Mammary epithelial cell (primary cell): Measurements from ENCODE around the gene SLC35B1.

Experiments
- EZH2 ChIP-seq: IDR thresholded peaks from 2 replicates; pipeline ENCODE4 v1.6.1; 2012; ENCODE audit warnings: low read length, inconsistent platforms, borderline replicate concordance
- TF ChIP-seq, protein P1 (sequence below), 2 donors: IDR thresholded peaks in 1 of 2; conservative IDR thresholded peaks in 1 of 2; 2 replicates each; pipeline ENCODE4 v1.5.1; 2011 to 2012; ENCODE audit warnings: inconsistent platforms in 2 of 2, low read length in 2 of 2, mild to moderate bottlenecking in 2 of 2, control low read depth in 1 of 2, low read depth in 1 of 2; ENCODE audit not compliant: insufficient read depth in 1 of 2; ENCODE audit errors: extremely low read depth in 1 of 2

GRCh38 chr17:49698005-49698404 lies 9.8 kb downstream of the SLC35B1 start:
- TF ChIP-seq, protein P1, sequence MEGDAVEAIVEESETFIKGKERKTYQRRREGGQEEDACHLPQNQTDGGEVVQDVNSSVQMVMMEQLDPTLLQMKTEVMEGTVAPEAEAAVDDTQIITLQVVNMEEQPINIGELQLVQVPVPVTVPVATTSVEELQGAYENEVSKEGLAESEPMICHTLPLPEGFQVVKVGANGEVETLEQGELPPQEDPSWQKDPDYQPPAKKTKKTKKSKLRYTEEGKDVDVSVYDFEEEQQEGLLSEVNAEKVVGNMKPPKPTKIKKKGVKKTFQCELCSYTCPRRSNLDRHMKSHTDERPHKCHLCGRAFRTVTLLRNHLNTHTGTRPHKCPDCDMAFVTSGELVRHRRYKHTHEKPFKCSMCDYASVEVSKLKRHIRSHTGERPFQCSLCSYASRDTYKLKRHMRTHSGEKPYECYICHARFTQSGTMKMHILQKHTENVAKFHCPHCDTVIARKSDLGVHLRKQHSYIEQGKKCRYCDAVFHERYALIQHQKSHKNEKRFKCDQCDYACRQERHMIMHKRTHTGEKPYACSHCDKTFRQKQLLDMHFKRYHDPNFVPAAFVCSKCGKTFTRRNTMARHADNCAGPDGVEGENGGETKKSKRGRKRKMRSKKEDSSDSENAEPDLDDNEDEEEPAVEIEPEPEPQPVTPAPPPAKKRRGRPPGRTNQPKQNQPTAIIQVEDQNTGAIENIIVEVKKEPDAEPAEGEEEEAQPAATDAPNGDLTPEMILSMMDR (conservative IDR thresholded peaks at IDR 0.05 in 1 of 2, IDR thresholded peaks at IDR 0.05 in 1 of 2; ENCODE audit: extremely low read depth in 1 of 2, insufficient read depth in 1 of 2, low read depth in 1 of 2, low read length in 2 of 2), result no peak
- no peak for TF ChIP-seq EZH2
